ENCODE data around the gene PIP4P1.
"Not testable (repeated sequence)": the region's sequence is repeated elsewhere in the genome, so short reads cannot be mapped to it uniquely, and the experiment has no call there.

PIP4P1 gene

DNA sequence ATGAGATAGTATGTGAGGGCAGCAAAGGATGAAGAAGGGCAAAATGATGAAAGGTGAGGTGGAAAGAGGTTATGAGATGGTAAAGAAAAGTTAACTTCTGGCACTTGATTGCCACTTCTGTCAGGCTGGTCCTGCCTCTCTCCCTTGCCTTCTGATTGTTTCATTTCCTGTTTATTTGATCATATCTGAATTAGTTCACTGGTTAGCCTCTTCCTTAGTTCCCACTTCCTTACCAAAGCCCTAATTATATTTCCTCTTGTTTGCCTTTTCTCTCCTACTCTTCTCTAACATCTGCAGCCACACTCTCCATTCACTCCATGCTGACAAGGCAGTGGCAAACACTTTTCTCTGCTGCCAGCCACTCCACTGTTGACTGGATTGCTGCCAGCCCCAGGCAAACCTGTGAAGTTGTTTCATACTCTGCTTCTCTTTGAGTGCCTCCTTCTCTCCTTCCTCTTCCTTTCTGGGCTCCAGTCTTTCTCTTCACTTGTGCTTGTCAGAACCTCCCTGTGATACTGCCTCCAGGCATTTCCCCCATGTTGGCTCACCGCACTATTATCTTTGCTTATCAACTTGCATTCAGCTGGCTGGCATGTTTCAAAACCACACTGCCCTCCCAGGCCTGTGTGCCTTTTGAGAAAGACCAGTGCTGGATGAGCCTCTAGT is 16.1 kb upstream of the PIP4P1 start:
- no peak for DNase-seq (ENCODE audit: low read depth in 1 of 2, low spot score in 1 of 2)

DNA sequence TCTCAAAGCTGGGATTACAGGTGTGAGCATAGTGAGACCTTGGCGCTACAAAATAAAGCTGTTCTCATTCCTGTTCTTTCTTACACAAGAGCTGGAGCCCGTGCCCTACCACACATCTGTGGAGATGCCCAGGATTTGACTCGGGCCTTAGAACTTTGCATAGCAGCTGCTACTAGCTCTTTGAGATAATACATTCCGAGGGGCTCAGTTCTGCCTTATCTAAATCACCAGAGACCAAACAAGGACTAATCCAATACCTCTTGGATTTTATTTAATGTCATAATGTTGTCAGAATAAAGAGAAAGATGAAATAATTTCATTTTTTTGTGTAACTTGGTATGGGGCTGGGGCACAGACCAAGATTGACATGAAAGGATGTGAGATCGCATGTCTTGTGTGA is 15.5 kb upstream of the PIP4P1 start:
- DNase-seq (ENCODE audit: low read depth in 1 of 2, low spot score in 1 of 2), result no peak

DNA sequence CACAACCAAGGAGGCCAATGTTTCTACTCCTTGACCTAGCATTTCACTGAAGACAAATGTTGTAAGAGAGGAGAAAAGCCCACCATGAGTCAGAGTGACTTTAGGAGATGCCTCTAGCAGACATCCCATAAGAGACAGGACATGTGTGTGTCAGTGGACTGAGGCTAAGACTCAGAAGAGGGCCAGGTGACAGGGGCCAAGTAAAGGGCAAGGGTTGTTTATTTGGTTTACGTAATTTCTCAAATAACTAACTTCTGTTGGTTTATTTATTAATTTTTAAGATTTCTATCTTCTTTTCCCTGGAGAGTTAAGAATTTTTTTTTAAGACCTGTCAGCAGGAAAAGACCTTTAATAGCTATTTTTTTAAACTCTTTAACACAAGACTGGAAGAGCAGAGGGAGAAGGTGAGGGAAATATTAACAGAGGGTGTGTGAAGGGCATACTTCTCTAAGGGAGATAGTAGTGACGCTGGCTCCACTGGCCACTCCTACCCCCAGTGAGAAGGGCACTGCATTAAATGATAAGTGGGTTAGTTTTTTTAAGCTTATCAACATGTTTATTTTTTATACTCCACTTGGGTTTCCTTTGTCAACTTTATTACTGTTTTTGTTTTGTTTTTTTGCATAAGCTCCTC is 11.4 kb upstream of the PIP4P1 start:
- no peak for DNase-seq (ENCODE audit: low read depth in 1 of 2, low spot score in 1 of 2)

DNA sequence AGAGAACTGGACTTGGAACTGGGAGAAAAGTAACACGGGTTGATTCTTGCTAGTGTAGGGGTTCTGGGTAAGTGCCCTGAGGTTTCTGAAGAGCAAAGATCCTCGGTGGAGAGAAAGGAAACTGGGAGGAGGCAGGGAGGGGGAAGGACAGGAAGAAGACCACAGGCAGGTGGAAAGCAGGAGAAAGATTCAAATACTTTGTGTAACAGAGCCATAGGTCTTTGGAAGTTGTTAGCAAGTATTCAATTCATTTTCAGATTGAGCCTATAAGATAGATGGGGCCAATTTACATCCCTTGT is 9.3 kb upstream of the PIP4P1 start:
- no peak for DNase-seq (ENCODE audit: low read depth in 1 of 2, low spot score in 1 of 2)

DNA sequence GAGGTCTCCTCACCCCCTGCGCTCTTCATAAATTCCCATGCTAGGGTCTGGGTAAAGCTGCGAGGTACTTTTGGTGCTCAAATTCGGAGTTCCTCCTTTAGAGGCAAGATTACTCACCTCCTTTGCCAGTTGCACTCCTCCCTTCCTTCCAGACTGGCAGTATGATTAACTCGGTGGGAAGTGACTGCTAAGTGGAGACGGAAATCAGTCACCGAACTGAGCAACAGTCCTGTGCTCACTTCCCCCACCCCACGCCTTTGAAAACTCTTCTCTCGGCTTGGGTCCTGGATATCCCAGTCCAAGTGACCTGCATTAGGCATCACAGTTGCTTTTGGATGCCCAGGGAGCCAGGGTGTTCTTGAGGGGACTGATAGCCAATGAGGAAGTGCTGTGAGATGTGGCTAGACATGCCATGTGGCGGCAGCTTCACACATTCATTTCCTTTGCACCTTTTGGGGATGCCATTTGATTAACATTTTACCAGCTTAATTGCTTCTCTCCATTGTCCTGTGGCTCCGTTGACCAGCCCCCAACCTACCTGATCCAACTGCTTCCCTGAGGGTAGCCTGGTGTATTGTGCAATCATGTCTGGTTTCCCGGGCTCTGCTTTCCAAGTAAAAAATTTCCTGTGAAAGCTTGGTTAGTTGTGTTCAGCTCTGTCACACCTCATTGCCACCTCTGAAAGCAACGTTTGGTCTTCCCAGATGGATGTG is 8.8 kb upstream of the PIP4P1 start:
- peak in 1 of 2 donors; percentile 23 for DNase-seq (ENCODE audit: low read depth in 1 of 2, low spot score in 1 of 2)

DNA sequence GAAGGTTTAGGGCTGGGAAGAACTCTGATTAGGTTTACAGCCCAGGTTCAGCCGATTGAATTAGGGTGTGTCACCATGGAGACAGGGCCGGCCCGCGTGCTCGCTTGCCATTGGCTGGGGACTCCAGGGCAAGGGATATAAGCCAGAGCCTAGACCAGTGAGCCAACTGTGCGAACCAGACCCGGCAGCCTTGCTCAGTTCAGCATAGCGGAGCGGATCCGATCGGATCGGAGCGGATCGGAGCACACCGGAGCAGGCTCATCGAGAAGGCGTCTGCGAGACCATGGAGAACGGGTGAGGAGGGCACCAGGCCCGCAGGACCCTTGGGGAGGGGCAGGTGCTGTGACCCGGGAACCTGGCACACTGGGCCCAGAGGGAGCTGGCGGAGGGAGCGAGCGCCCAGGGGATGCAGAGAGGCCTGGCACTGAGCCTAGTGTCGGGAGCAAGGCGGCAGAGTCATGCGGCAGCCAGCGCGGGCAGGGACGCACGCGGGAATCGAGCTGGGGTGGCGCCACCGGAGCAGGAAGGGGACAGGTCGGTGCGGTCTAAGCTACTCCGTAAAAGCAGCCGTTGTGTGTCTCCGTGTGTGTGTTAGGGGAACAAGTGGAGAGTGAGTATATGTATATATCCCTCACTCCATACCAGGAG is 8.1 kb upstream of the PIP4P1 start, which contains the start of gene PNP:
Gene PNP (plus strand): TSS at position 165 of the 648 bp plus-strand sequence. CDS start 119 bp downstream, at position 284.
- DNase-seq (ENCODE audit: low read depth in 1 of 2, low spot score in 1 of 2), result peak; percentile 68 to 82

DNA sequence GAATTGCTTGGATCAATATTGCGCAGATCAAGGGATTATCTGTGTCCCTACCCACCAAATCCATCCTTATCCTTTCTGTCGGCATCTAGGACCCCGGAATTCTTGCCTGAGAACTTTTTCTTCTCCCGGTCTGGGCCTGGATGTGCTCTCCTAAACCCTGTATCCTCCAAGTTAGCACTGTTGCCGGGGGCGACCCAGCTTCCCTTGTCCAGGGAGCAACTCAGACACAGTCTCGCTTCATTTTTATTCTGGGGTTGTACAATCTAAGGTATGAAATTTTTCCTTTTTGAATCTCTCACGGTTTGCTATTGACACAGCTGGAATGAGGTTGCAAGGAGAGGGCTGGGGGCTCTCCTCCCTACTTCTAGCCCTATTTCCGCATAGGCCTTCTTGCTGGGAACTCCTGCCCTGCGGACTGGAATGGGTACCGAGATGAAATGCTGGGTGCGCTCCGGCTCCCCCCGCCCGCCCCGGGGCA is 7.6 kb upstream of the PIP4P1 start:
- DNase-seq (ENCODE audit: low read depth in 1 of 2, low spot score in 1 of 2), result no peak

DNA sequence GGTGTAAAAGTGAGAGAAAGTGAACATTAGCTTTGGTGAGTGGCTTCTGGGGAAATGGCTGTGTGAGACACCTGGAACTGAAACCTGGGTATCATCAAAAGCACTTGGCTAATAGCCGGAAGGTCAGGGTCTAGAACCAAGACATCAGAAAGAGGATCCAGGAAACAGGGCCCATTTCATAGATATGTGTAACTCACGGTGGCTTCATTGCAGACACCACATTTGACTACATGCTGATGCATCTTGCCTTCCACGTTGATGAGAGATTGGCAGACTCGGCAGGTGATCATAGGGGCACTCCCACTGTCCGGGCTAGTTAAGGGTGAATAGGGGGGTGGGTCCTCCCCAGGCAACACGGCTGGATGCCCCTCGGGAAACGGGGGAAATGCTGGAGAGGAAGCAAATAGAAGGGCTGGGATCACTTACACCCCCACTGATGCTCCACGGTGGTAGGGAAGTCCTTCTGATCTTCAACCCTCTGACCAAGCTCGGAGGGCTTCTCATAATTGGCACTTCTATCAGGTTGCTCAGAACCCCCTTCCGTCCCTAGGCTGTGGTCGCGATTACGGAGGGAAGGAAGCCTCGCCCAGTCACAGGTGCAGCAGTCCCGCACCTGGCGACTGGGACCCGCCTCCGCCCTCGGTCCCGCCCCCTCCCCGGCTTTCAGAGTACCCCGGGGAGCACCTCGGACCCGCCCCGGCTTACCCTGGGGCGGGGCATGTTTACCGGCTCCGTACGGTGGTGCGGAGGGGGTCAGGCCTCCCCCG is 593 bp downstream of the PIP4P1 start:
- DNase-seq (ENCODE audit: low read depth in 1 of 2, low spot score in 1 of 2), result peak; percentile 19 to 34

DNA sequence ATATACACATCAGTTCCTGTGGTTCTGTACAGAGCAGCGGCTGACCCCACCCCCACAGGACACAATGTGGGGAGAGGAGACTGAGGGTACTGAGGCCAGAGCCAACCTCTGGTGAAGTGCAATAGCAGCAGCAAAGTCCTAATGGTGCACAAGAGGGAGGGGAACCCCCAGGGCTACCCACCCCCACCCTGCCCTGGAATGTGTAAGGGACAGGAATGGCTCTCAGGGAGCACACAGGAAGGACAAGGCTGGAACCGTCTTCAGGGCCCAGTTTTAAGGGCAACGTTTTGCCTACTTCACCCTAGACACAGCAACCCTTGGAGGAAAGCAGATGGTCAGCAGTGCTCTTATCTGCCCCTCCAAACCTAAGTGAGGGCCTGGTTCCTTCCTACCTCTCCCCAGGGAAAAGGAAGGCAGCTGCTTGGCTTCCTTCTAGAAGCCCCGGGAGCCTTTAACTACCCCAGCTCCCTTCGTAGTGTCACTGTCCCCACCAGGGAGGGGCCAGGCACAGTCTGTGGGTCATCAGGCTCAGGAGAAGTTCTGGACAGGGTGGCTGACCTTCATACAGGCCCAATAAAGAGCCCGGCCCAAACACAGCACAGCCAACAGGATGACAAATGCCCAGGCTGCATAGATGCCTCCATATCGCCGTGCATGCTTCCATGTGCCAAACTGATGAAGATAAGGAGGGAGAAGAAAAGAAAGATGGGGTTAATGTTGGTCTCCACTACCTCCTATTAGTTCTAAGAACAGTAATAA is 3.0 kb downstream of the PIP4P1 start:
- no peak for DNase-seq (ENCODE audit: low read depth in 1 of 2, low spot score in 1 of 2)

DNA sequence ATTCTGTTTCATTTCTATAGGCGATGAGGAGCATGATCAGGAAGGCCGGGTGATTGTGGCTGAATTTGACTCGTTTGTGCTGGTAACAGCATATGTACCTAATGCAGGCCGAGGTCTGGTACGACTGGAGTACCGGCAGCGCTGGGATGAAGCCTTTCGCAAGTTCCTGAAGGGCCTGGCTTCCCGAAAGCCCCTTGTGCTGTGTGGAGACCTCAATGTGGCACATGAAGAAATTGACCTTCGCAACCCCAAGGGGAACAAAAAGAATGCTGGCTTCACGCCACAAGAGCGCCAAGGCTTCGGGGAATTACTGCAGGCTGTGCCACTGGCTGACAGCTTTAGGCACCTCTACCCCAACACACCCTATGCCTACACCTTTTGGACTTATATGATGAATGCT is 4.3 kb downstream of the PIP4P1 start:
- no peak for DNase-seq (ENCODE audit: low read depth in 1 of 2, low spot score in 1 of 2)

DNA sequence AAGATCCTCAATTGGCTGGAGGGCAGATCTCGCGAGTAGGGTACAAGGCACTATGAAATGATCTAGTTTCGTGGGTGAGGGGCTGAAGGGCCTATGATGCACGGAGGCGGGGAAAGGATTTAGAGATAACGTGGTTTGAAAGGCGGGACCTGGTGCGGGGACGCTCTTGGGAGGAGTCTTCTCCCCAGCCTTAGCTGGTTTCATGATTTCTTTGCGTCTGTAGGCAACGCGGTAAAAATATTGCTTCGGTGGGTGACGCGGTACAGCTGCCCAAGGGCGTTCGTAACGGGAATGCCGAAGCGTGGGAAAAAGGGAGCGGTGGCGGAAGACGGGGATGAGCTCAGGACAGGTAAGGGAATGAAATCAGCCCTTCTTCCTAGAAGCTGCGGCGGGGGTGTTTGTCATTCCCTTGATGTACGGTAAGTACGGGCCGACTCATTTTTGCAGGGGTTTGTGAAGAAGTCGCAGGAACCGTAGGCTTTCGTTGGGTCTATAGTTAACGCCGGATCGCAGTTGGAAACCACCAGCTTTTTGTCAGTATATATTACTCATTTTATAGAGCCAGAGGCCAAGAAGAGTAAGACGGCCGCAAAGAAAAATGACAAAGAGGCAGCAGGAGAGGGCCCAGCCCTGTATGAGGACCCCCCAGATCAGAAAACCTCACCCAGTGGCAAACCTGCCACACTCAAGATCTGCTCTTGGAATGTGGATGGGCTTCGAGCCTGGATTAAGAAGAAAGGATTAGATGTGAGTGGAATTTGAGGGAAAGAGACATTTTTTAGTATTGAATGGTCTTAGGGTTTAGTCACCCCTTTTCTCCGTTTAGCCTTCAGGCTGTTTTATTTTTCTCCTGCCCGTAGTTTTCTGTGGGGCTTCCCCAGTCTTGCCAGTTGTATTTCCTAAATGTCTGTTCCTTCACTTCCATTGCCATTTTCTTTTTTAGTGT is 5.6 kb downstream of the PIP4P1 start:
- no peak for DNase-seq (ENCODE audit: low read depth in 1 of 2, low spot score in 1 of 2)

DNA sequence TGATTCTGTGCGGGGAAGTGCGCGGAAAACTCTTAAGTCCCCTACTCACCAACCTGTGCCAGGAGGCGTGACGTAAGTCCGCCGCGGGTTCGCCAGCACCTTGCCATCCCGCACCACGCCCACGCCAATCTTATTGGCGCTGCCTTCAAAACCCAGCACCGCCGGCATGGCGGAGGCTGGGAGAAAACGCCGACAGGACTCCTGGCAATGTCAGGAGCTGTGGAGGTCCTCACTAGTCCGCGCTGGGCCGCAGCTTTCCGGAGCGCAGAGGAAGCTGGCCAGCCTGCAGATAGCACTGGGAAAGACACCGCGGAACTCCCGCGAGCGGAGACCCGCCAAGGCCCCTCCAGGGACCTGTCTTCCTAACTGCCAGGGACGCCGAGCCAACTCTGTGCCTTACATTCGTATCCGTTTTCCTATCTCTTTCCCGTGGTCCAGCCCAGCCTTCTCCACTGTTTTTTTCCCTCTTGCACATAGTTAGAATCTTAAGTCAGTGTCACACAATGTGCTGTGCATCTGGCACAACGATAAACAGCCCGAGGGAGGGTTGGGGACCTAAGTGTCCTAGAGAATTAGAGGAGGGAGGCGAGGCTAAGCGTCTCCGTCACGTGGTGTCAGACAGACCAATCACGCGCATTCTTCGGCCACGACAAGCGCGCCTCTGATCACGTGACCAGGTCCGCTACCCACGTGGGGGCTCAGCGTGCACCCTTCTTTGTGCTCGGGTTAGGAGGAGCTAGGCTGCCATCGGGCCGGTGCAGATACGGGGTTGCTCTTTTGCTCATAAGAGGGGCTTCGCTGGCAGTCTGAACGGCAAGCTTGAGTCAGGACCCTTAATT is 6.5 kb downstream of the PIP4P1 start, which contains the start of the genes APEX1 and OSGEP:
Gene APEX1 (plus strand): TSS at position 711 of the 839 bp plus-strand sequence. CDS start 420 bp downstream, outside the sequence.
Gene OSGEP (minus strand): TSS at position 297 of the 839 bp plus-strand sequence. CDS start 129 bp downstream, at position 168.
- peak; percentile 92 to 94 for DNase-seq (ENCODE audit: low read depth in 1 of 2, low spot score in 1 of 2)

DNA sequence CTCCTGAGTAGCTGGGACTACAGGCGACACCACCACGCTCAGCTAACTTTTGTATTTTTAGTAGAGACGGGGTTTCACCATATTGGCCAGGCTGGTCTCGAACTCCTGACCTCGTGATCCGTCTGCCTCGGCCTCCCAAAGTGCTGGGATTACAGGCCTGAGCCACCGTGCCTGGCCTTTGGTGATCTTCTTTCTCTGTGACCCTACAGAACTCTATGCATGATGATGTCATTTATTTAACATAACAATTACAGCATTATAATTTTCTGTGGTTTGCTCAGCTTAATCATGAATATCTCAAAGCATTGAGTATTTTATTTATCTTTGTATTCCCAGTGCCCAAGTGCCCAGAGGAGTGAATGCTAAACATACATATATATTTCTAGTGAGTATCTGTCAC is 8.4 kb downstream of the PIP4P1 start:
- not testable (repeated sequence) for DNase-seq (ENCODE audit: low read depth in 1 of 2, low spot score in 1 of 2)

DNA sequence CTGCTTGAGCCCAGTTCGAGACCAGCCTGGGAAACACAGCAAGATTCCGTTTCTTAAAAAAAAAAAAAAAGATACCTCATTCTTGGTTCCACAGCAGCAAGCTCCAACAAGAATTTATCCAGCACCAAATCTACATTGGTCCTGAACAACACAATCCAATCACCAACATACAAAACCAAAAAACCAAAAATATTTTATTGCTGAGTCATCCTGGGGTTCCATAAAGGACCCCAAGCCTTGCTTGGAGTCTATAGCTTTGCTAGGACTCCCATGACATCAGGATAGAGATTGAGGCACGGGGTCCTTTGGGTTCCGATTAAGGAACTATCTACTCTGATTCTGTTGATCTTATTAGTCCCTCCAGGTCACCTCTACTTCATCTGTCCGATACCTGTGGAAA is 14.3 kb downstream of the PIP4P1 start:
- no peak for DNase-seq (ENCODE audit: low read depth in 1 of 2, low spot score in 1 of 2)

DNA sequence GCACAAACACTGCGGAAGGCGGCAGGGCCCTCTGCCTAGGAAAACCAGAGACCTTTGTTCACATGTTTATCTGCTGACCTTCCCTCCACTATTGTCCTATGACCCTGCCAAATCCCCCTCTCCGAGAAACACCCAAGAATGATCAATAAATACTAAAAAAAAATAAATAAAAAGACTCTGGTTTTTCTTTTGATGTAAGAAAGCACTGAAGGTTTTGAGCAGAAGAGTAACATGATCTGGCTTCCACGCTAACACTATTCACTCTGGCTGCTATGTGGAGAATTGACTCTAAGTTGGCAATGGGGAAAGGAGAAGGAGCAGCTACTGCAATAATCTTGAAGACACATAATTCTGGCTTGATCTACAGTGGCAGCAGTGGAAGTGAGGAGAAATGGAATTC is 17.6 kb downstream of the PIP4P1 start:
- DNase-seq (ENCODE audit: low read depth in 1 of 2, low spot score in 1 of 2), result not testable (repeated sequence)

DNA sequence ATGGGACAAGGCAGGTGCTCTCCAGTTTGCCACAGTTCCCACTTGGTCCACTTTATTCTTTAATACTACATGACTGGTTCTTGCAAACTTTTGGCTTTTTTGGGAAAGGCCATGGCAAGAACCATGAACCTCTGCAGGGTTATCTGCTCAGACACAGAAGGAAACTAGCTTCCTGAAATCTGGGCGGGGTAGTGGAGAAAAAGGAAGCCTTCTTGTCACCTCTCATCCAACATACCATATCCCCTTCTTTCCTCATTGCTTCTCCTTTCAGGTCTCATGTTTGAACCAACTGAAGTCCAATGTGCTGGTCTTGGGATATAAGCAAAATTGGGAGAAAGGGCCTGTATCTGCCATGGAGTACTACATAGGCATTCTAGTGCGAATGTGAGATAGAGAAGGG is 19.8 kb downstream of the PIP4P1 start:
- no peak for DNase-seq (ENCODE audit: low read depth in 1 of 2, low spot score in 1 of 2)

DNA sequence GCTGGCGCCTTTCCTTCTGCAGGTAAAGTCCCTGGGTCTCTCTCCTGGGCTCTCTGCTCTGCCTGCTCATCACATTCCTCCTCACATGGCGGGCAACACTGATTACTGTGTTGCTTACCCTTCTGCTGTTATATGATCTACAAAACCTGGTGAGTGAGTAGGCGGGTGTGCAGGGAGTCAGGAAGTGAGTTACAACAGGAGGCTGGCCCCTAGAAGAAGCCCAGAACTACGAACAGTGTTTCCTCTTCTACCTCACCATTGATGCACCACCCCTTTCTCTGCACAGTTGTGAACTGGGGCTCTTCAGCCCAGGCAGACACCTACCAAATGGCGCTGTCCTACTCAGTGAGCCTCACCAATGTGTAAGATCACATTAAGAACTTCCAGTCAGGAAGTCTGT is 20.4 kb downstream of the PIP4P1 start:
- DNase-seq (ENCODE audit: low read depth in 1 of 2, low spot score in 1 of 2), result no peak

DNA sequence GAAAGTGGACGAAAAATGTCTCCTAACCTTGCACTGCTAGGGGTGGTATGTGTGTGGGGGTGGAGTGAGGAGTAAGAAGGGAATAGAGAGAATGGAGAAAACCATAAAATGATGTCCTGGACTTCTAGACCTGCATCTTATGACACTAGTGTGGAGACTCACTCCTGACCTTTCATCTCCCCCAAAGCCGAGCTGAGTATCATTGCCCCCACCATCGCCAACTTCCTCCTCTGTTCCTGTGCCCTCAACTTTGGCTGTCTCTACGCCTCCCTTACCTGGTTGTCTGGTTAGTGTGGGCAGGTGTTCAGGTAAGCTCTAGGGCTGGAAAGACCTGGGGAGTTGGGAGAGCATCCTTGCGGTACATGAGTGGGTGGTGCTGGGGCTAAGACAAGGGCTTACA is 20.8 kb downstream of the PIP4P1 start:
- no peak for DNase-seq (ENCODE audit: low read depth in 1 of 2, low spot score in 1 of 2)
